Immature natural killer cell (primary cell): ENCODE results near the gene BRIP1. TPM values are rescaled to one million over a fixed set of nuclear protein-coding genes. Genes with fewer than 3 reads are reported as not detected.

ENCODE experiments used
- DNase-seq, 3 donors: peaks; one replicate each; pipeline ENCODE4 v3.0.0; 2022; ENCODE audit warnings: mixed read lengths in 1 of 3
- H3K27ac Mint-ChIP-seq, 6 donors: one replicate each; pipeline ENCODE4 v1.8.0; 2020; ENCODE audit warnings: mixed read lengths in 6 of 6, mild to moderate bottlenecking in 5 of 6, inconsistent platforms in 4 of 6, moderate library complexity in 3 of 6
- H3K27me3 Mint-ChIP-seq, 3 donors: one replicate each; pipeline ENCODE4 v1.8.0; 2020 to 2021; ENCODE audit warnings: low read depth in 3 of 3, mild to moderate bottlenecking in 3 of 3, mixed read lengths in 3 of 3, moderate library complexity in 3 of 3, inconsistent platforms in 1 of 3
- H3K36me3 Mint-ChIP-seq, 3 donors: one replicate each; pipeline ENCODE4 v1.8.0; 2020; ENCODE audit warnings: mixed read lengths in 3 of 3, inconsistent platforms in 2 of 3, mild to moderate bottlenecking in 2 of 3
- H3K4me1 Mint-ChIP-seq, 2 donors: one replicate each; pipeline ENCODE4 v1.8.0; 2020; ENCODE audit warnings: inconsistent platforms in 2 of 2, mild to moderate bottlenecking in 2 of 2, mixed read lengths in 2 of 2, moderate library complexity in 1 of 2
- H3K4me3 Mint-ChIP-seq, 5 donors: one replicate each; pipeline ENCODE4 v1.8.0; 2020; ENCODE audit warnings: mild to moderate bottlenecking in 5 of 5, mixed read lengths in 5 of 5, inconsistent platforms in 3 of 5, moderate library complexity in 3 of 5
- H3K9me3 Mint-ChIP-seq, 6 donors: one replicate each; pipeline ENCODE4 v1.8.0; 2020; ENCODE audit warnings: mild to moderate bottlenecking in 6 of 6, mixed read lengths in 6 of 6, inconsistent platforms in 4 of 6, moderate library complexity in 3 of 6
- polyA plus RNA-seq, 3 donors: library from polyadenylated mRNA; unstranded; fragments of 300-500 nt; fragmentation: Illumina TruSeq; gene quantifications; one replicate each; pipeline ENCODE4 v1.2.3, GENCODE V29; 2021

BRIP1 gene
- polyA plus RNA-seq, 3 donors from 2014 or later: 0.68 to 2.4 (median 0.72) TPM

GRCh38 chr17:61631800-61632199 is 231.5 kb downstream of the BRIP1 start:
- H3K27ac Mint-ChIP-seq: no peak overlapping the region
- no peaks in the 10 kb centered on the region for H3K4me1 Mint-ChIP-seq
- H3K4me3 Mint-ChIP-seq: no peak overlapping the region
- DNase-seq: no peak
- peaks cover 0 to 5% (median 0%) of the 10 kb centered on the region in 6 donors for H3K9me3 Mint-ChIP-seq
- H3K27me3 Mint-ChIP-seq: peaks cover 2 to 11% (median 7%) of the 10 kb centered on the region in 3 donors
- H3K36me3 Mint-ChIP-seq: no peaks in the 10 kb centered on the region

Other genes with a start within 250 kb of the BRIP1 start
- 1 to 10 TPM; 2.3 to 5.9 (median 3.2) TPM for gene INTS2, start 64.5 kb upstream of the BRIP1 start, polyA plus RNA-seq
- 1 to 10 TPM in 2 of 3 donors, under 1 TPM in 1; 0.30 to 5.1 (median 4.5) TPM for gene MED13, start 201.8 kb upstream of the BRIP1 start, polyA plus RNA-seq